Left lobe of liver (tissue), 2 donors: Measurements from ENCODE around the gene HDDC3. TPM values are rescaled to one million over a fixed set of nuclear protein-coding genes. Genes with fewer than 3 reads are reported as not detected.

Experiments used
- ATAC-seq: fragments of 200-7000 bp; cut with Tn5 transposase; one replicate; pipeline ENCODE4 v1.9.1; 2020; ENCODE audit warnings: mild to moderate bottlenecking, moderate library complexity
- DNase-seq: peaks from one replicate; pipeline ENCODE4 v3.0.0-alpha.2; 2020; ENCODE audit warnings: low spot score
- total RNA-seq: library from RNA; stranded (reverse); gene quantifications from one replicate; pipeline ENCODE4 v1.2.1, GENCODE V29; 2021
- donor health status: DM: no; HTN: no; CAD: no; lungs with moderate emphysema.
- donor health status: DM: no; HTN: yes; CAD: no.

HDDC3 gene
- total RNA-seq, 1 donor from 2014 or later = 9.0 TPM

DNA sequence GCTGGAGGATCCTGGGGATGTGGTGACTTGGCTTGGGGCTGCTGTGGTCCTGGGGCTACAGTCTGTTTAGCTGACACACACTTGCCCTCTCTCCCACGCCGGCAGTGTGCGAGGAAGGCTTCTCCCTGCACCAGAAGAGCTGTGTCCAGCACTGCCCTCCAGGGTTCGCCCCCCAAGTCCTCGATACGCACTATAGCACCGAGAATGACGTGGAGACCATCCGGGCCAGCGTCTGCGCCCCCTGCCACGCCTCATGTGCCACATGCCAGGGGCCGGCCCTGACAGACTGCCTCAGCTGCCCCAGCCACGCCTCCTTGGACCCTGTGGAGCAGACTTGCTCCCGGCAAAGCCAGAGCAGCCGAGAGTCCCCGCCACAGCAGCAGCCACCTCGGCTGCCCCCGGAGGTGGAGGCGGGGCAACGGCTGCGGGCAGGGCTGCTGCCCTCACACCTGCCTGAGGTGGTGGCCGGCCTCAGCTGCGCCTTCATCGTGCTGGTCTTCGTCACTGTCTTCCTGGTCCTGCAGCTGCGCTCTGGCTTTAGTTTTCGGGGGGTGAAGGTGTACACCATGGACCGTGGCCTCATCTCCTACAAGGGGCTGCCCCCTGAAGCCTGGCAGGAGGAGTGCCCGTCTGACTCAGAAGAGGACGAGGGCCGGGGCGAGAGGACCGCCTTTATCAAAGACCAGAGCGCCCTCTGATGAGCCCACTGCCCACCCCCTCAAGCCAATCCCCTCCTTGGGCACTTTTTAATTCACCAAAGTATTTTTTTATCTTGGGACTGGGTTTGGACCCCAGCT is 51.0 kb downstream of the HDDC3 start:
- ATAC-seq (peak; percentile 3), DNase-seq (no peak)

DNA sequence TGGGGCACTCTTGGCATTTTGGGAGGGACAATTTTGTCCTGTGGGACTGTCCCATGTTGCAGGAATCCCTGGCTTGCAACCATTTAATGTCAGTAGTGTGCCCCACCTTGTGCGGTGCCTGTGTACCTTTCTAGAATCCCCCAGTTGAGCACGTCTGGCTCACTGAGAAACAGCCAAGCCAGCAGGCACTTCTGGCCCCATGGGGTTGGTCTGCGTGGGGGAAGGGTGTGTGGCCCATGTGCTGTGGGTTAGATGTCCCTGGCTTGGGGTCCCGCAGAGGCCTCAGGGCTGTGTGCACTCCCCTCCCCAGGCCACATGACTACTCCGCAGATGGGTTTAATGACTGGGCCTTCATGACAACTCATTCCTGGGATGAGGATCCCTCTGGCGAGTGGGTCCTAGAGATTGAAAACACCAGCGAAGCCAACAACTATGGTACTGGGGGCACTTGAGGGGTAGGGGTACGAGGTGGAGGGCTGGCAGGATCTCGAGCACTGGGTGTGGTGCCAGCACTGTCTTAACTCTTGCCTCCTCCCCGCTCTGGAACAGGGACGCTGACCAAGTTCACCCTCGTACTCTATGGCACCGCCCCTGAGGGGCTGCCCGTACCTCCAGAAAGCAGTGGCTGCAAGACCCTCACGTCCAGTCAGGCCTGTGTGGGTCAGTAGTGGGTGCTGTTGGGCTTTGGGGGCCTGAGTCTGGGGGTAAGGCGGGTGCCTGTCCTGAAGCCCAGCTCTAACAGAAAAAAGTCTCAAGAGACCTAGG is 51.8 kb downstream of the HDDC3 start:
- DNase-seq (no peak), ATAC-seq (no peak)

Other genes starting within 250 kb of the HDDC3 start
- 0.68 TPM for gene BLM, start 215.2 kb downstream of the HDDC3 start, total RNA-seq
- gene FURIN, start 64.0 kb downstream of the HDDC3 start, total RNA-seq = 281 TPM
- gene FES, start 48.0 kb downstream of the HDDC3 start, total RNA-seq = 39.4 TPM
- 96.9 TPM for gene MAN2A2, start 29.2 kb downstream of the HDDC3 start, total RNA-seq
- 32.7 TPM for gene UNC45A, start 2.7 kb upstream of the HDDC3 start, total RNA-seq
- gene RCCD1, start 22.3 kb upstream of the HDDC3 start, total RNA-seq = 7.7 TPM
- 1.2 TPM for gene PRC1, start 62.0 kb upstream of the HDDC3 start, total RNA-seq
- gene VPS33B, start 90.0 kb upstream of the HDDC3 start, total RNA-seq = 4.5 TPM
- gene SV2B, start 167.7 kb upstream of the HDDC3 start, total RNA-seq = 0.60 TPM